CD14-positive monocyte (primary cell): Measurements from ENCODE around the gene LIN28A. TPM values are rescaled to one million over a fixed set of nuclear protein-coding genes. Genes with fewer than 3 reads are reported as not detected.

Experiments
- DNase-seq, 3 donors: peaks; one replicate each; pipeline ENCODE4 v3.0.0-alpha.2; 2011 to 2022
- H2AFZ ChIP-seq: 2 replicates; pipeline ENCODE4 v1.6.0; 2012; ENCODE audit warnings: mild to moderate bottlenecking, low read depth, low read length, inconsistent platforms; ENCODE audit not compliant: insufficient read depth, poor library complexity, severe bottlenecking
- H3K27ac ChIP-seq, 2 donors: 1 replicate in 1 of 2; 2 replicates in 1 of 2; pipeline ENCODE4 v1.5.1; 2012 to 2013; ENCODE audit warnings: low read length in 2 of 2, control low read depth in 1 of 2, inconsistent platforms in 1 of 2, low read depth in 1 of 2, mild to moderate bottlenecking in 1 of 2
- H3K27me3 ChIP-seq, 2 donors: one replicate each; pipeline versions ENCODE4 v1.6.0 to v1.6.1; 2011 to 2013; ENCODE audit warnings: low read length in 2 of 2; ENCODE audit not compliant: control insufficient read depth in 2 of 2, insufficient read depth in 2 of 2
- H3K36me3 ChIP-seq, 2 donors: replicated peaks in 1 of 2; 1 replicate in 1 of 2; 2 replicates in 1 of 2; pipeline versions ENCODE4 v1.5.1 to v1.6.1; 2012 to 2013; ENCODE audit warnings: low read length in 2 of 2, control low read depth in 1 of 2, inconsistent platforms in 1 of 2, mild to moderate bottlenecking in 1 of 2; ENCODE audit not compliant: insufficient read depth in 2 of 2, control insufficient read depth in 1 of 2
- H3K4me1 ChIP-seq, 2 donors: 1 replicate in 1 of 2; 2 replicates in 1 of 2; pipeline versions ENCODE4 v1.5.1 to v1.6.1; 2012 to 2013; ENCODE audit warnings: low read length in 2 of 2, control low read depth in 1 of 2, inconsistent platforms in 1 of 2, mild to moderate bottlenecking in 1 of 2, moderate library complexity in 1 of 2; ENCODE audit not compliant: insufficient read depth in 2 of 2, control insufficient read depth in 1 of 2
- H3K4me2 ChIP-seq: replicated peaks from 2 replicates; pipeline ENCODE3; 2012; ENCODE audit warnings: low read length, moderate library complexity, mild to moderate bottlenecking; ENCODE audit not compliant: poor library complexity, severe bottlenecking; ENCODE audit errors: extremely low read depth
- H3K4me3 ChIP-seq, 3 experiments: fragments of 200-600 bp in 1 of 3; sonication (generic) in 1 of 3; replicated peaks in 1 of 3; 1 replicate in 2 of 3; 2 replicates in 1 of 3; pipeline ENCODE4 v1.5.1; 2011 to 2013; ENCODE audit warnings: low read length in 3 of 3, mild to moderate bottlenecking in 3 of 3, control low read depth in 2 of 3, low read depth in 2 of 3, inconsistent platforms in 1 of 3, moderate library complexity in 1 of 3
- H3K79me2 ChIP-seq: 2 replicates; pipeline ENCODE4 v1.6.0; 2012; ENCODE audit warnings: mild to moderate bottlenecking, control low read depth, inconsistent platforms, low read length, moderate library complexity; ENCODE audit not compliant: insufficient read depth
- H3K9ac ChIP-seq: 2 replicates; pipeline ENCODE4 v1.6.0; 2017; ENCODE audit warnings: low read length, mild to moderate bottlenecking; ENCODE audit not compliant: insufficient read depth, poor library complexity, severe bottlenecking
- H3K9me3 ChIP-seq, 2 donors: replicated peaks in 1 of 2; 1 replicate in 1 of 2; 2 replicates in 1 of 2; pipeline versions ENCODE4 v1.5.1 to v1.6.1; 2012 to 2013; ENCODE audit warnings: low read length in 2 of 2, control low read depth in 1 of 2; ENCODE audit not compliant: control insufficient read depth in 1 of 2, insufficient read depth in 1 of 2
- H4K20me1 ChIP-seq: 2 replicates; pipeline ENCODE4 v1.6.0; 2012; ENCODE audit warnings: mild to moderate bottlenecking, low read length, control low read depth, moderate library complexity; ENCODE audit not compliant: insufficient read depth
- H3K27ac Mint-ChIP-seq, 7 donors: one replicate each; pipeline ENCODE4 v1.8.0; 2020; ENCODE audit warnings: mild to moderate bottlenecking in 7 of 7, mixed read lengths in 7 of 7, moderate library complexity in 6 of 7, inconsistent platforms in 2 of 7
- H3K27me3 Mint-ChIP-seq, 3 donors: one replicate each; pipeline ENCODE4 v1.8.0; 2021 to 2022; ENCODE audit warnings: low read depth in 3 of 3, mild to moderate bottlenecking in 3 of 3, mixed read lengths in 3 of 3, moderate library complexity in 3 of 3, inconsistent platforms in 1 of 3
- H3K36me3 Mint-ChIP-seq, 2 donors: one replicate each; pipeline ENCODE4 v1.8.0; 2020; ENCODE audit warnings: mixed read lengths in 2 of 2, inconsistent platforms in 1 of 2, mild to moderate bottlenecking in 1 of 2
- H3K4me1 Mint-ChIP-seq: one replicate; pipeline ENCODE4 v1.8.0; 2020; ENCODE audit warnings: mild to moderate bottlenecking, mixed read lengths
- H3K4me3 Mint-ChIP-seq, 2 donors: one replicate each; pipeline ENCODE4 v1.8.0; 2020; ENCODE audit warnings: mild to moderate bottlenecking in 2 of 2, mixed read lengths in 2 of 2, moderate library complexity in 1 of 2
- H3K9me3 Mint-ChIP-seq, 7 donors: one replicate each; pipeline ENCODE4 v1.8.0; 2020 to 2022; ENCODE audit warnings: mixed read lengths in 7 of 7, mild to moderate bottlenecking in 6 of 7, moderate library complexity in 6 of 7, inconsistent platforms in 2 of 7
- CTCF ChIP-seq: fragments of 200-600 bp; IDR thresholded peaks from one replicate; pipeline ENCODE4 v1.8.0; 2022; ENCODE audit warnings: antibody characterized with exemption, mild to moderate bottlenecking
- WGBS: methylation state at CpG from one replicate; pipeline ENCODE4 v1.1.5; 2013; ENCODE audit warnings: missing lambda C conversion rate; ENCODE audit not compliant: insufficient coverage; 5-methylcytosine and 5-hydroxymethylcytosine counted together
- intact Hi-C, 2 donors: fragments of 100-400 bp; cut with micrococcal nuclease; formaldehyde crosslinking; loops; one replicate each; pipeline versions ENCODE4 v1.15.0 to v1.15.1; 2023
- polyA plus RNA-seq, 3 donors: library from polyadenylated mRNA; depleted of rRNA in 1 of 3; unstranded in 2 of 3; stranded (reverse) in 1 of 3; fragments of 300-500 nt in 2 of 3; fragments of >200 nt in 1 of 3; fragmentation: Illumina TruSeq in 2 of 3; gene quantifications; 1 replicate in 2 of 3; 2 replicates in 1 of 3; pipeline ENCODE4 v1.2.3, GENCODE V29; 2012 to 2021

LIN28A gene
- polyA plus RNA-seq, 3 donors = not detected

GRCh38 chr1:26408604-26409003 lies 2.0 kb upstream of the LIN28A start:
- H4K20me1 ChIP-seq = no peaks in the 10 kb centered on the region
- intact Hi-C loops = no loop called here
- H3K4me1 ChIP-seq = peaks cover 8 to 12% of the 10 kb centered on the region in 2 donors
- 0% methylated on average over 6 of the region's 12 CpGs for WGBS
- Mint-ChIP-seq H3K9me3 (peaks cover 0 to 21% (median 6%) of the 10 kb centered on the region in 7 donors), H3K27me3 (peaks cover 59 to 73% (median 68%) of the 10 kb centered on the region in 3 donors), H3K4me3 (peak overlapping the region in 1 of 2 donors; percentile 82), H3K36me3 (peaks cover 0 to 3% of the 10 kb centered on the region in 2 donors), H3K4me1 (peaks cover 18% of the 10 kb centered on the region), H3K27ac (peak overlapping the region in 1 of 7 donors; percentile 46)
- H3K79me2 ChIP-seq = no peaks in the 10 kb centered on the region
- no peak overlapping the region for H3K27ac ChIP-seq
- no peak overlapping the region for H3K4me2 ChIP-seq
- H3K4me3 ChIP-seq = no peak overlapping the region
- H3K9me3 ChIP-seq = peaks cover 0 to 34% of the 10 kb centered on the region in 2 donors
- no peaks in the 10 kb centered on the region for H3K36me3 ChIP-seq
- TF ChIP-seq CTCF = no peak
- no peak overlapping the region for H3K9ac ChIP-seq
- DNase-seq = peak; percentile 45 to 48 (median 46)
- no peak overlapping the region for H2AFZ ChIP-seq
- H3K27me3 ChIP-seq = peaks cover 44 to 60% of the 10 kb centered on the region in 2 donors

GRCh38 chr1:26409191-26409807 lies 1.3 kb upstream of the LIN28A start:
- Histone ChIP-seq H3K27me3 (peaks cover 48 to 63% of the 10 kb centered on the region in 2 donors), H3K36me3 (no peaks in the 10 kb centered on the region), H3K27ac (no peak overlapping the region), H2AFZ (no peak overlapping the region), H3K9ac (no peak overlapping the region), H4K20me1 (no peaks in the 10 kb centered on the region), H3K79me2 (no peaks in the 10 kb centered on the region), H3K4me2 (peak overlapping the region; percentile 9), H3K4me1 (peaks cover 8 to 12% of the 10 kb centered on the region in 2 donors), H3K4me3 (peak overlapping the region in 1 of 3 experiments; percentile 23), H3K9me3 (peaks cover 0 to 34% of the 10 kb centered on the region in 2 donors)
- intact Hi-C loops = no loop called here
- TF ChIP-seq CTCF = no peak
- peak overlapping the region; percentile 39 to 82 for H3K4me3 Mint-ChIP-seq
- peaks cover 18% of the 10 kb centered on the region for H3K4me1 Mint-ChIP-seq
- H3K27me3 Mint-ChIP-seq = peaks cover 65 to 73% (median 72%) of the 10 kb centered on the region in 3 donors
- peaks cover 0 to 3% of the 10 kb centered on the region in 2 donors for H3K36me3 Mint-ChIP-seq
- peaks cover 0 to 24% (median 6%) of the 10 kb centered on the region in 7 donors for H3K9me3 Mint-ChIP-seq
- no peak overlapping the region for H3K27ac Mint-ChIP-seq
- no peak for DNase-seq
- WGBS = 3% methylated on average over 5 of the region's 16 CpGs
